Germinal center (tissue), 1 donor: ENCODE data around the gene DSCAML1.

Experiments
- DNase-seq: peaks from one replicate; pipeline ENCODE4 v3.0.0; 2012; ENCODE audit warnings: mixed read lengths, low spot score

Gene DSCAML1

GRCh38 chr11:117634756-117635603 is 162.0 kb downstream of the DSCAML1 start:
- DNase-seq = no peak

GRCh38 chr11:117633976-117634755 is 162.8 kb downstream of the DSCAML1 start:
- DNase-seq = no peak

- DNase-seq = no peak
Measured at GRCh38 chr11:117633186-117633754, 163.7 kb downstream of the DSCAML1 start.

- no peak for DNase-seq
Measured at GRCh38 chr11:117632306-117632705, 164.7 kb downstream of the DSCAML1 start.

DNA sequence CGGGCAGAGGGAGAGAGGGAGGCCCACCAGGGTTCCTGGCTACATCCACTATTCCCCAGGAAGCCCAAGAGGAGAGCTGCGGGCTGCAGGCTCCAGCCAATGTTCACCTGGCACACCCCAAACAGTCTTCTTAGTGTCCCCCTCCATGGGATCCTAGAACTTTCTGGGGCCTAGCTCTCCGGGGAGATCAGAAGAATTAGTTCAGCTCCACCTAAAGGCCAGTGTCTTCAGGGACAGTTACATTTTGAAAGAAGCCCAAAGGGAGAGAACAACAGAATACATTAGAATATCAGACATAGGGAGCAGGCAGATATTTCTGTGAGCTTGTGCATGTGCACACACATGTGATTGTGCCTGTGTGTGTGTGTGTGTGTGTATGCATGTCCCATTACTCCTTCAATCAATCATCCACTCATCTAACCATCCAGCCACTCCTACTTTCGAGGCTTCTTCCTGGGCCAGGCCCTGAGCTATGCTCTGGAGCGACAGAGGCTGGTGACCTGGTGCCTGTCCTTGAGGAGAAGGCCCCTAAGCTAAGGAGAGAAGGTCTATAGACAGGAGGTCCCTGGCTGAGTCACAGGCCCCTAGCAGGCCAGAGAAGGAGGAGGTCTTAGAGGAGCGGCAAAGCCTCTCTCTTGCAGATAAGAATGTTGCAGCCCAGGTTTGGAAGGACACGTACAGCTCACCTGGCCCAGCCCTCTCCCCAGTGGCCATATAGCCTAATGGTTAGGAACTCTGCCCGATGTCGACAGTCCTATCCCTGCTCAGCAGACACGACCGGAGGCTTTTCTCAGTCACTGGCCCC is 165.5 kb downstream of the DSCAML1 start:
- no peak for DNase-seq

GRCh38 chr11:117629891-117630538 is 167.0 kb downstream of the DSCAML1 start:
- DNase-seq = no peak

GRCh38 chr11:117629146-117629545 is 167.9 kb downstream of the DSCAML1 start:
- DNase-seq = no peak

- no peak for DNase-seq
Measured at GRCh38 chr11:117627259-117627658, 169.8 kb downstream of the DSCAML1 start.

GRCh38 chr11:117626576-117626975 is 170.4 kb downstream of the DSCAML1 start:
- DNase-seq = no peak

GRCh38 chr11:117625237-117625636 is 171.8 kb downstream of the DSCAML1 start:
- DNase-seq = no peak

- DNase-seq = no peak
Measured at GRCh38 chr11:117623831-117624271, 173.2 kb downstream of the DSCAML1 start.

DNA sequence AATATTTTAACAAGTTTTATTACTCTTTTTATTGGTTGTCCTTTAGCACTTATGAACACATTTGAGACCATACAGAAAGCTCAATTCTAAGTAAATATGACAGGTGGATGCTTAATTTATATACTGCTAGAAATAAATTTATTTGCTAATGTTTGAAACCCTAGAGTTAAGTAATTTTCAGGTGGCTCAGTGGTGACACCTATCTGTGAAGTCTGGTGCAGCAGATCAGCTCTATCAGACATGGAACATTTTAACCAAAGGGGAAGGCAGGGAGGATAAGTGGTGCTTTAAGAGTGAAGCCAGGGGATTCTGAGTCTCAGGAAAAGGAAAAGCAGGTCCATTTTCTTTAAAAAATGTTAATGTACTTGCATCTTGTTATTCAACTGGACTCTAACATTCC is 175.8 kb downstream of the DSCAML1 start:
- peak; percentile 31 for DNase-seq

DNA sequence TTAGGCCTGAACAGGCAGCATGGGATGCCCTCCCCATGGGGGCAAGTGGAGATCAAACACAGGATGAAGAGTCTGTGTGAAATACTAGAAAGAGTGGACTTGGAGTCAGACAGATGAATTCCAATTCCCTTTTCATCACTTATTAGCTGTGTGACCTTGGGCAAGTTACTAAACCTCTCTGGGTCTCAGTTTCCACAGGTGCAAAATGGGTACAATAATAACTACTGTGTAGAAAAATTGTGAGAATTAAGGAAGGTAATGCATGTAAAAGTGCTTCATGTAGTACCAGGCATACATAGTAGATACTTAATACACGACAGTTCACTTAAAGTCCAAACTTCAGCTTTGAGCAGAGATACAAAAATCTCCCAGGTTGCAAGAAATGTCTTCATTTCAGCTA is 176.4 kb downstream of the DSCAML1 start:
- no peak for DNase-seq

- no peak for DNase-seq
Measured at GRCh38 chr11:117620086-117620485, 176.9 kb downstream of the DSCAML1 start.

DNA sequence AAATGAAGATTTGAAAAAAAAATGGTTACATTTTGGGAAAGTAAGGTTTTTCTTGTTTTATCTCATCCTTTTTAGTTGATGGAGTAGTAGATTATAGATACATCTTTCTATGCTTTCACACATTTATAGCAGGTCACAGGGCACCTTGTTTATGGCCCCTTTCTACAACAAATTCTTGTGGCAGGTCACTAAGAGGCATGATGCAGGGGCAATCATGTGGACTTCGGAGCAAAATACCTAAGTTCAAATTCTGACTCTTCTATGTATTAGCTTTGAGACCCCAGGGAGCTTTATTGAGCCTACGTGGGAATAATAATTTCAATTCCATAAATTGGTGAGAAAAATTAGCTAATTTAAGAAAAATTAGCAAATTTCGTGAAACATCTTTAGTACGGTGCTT is 177.4 kb downstream of the DSCAML1 start:
- DNase-seq = no peak

DNA sequence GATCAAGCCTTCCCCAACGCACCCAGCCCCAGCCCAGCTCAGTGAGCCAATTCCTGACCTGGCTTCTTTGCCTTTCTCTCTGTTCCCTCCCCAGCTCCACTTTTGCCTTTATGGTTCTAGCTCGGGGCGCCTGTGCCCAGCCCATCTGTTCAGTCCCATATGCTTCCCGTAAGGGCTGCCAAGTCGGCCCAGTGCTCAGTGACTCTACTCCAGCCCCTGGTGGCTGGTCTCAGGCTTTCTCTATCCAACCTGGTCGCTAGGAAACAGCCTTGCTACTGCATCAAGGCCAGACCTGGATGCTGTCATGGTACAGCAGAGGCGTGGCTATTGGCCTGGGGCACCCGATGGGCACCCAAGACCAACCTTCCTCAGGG is 178.0 kb downstream of the DSCAML1 start:
- no peak for DNase-seq

- no peak for DNase-seq
Measured at GRCh38 chr11:117618302-117618981, 178.6 kb downstream of the DSCAML1 start.

- no peak for DNase-seq
Measured at GRCh38 chr11:117616979-117617378, 180.0 kb downstream of the DSCAML1 start.

DNA sequence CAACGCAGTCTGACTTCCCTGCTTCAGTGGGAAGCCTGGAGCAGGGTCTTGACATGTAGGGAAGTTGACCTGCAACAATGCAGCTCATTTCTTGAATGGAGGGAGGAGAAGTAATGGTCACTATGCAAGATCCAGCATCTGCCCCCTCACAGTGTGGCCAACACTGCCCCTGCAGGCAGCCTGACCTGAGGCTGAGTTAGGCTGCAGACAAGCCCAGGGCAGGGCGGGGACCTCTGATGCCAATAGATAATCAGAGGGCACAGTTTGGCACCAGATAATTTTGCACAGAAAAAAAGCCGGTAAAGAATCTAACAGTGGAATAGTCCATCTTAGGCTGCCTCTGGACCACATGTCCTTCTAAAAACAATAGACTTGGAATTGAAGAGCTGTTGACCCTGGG is 182.3 kb downstream of the DSCAML1 start:
- DNase-seq = no peak

DNA sequence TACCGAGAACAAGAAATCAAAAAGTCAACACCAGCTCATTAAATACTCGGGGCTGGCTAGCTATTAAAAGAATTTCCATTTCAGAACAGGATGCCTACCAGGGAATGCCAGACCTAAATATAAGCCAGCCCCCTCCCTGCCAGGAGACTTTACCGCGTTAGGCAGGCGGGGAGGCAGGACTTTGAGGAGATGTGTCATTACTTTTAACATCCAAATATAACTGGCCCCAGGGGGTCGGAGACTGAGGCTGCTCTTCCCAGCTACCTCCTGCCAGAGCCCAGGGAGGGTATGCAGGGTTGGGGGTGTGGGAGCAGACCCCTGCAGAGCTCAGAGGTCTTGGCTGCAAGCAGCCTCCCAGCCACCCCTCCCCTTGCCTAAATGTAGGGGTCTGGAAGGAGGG is 183.5 kb downstream of the DSCAML1 start:
- no peak for DNase-seq

- no peak for DNase-seq
Measured at GRCh38 chr11:117612177-117612576, 184.8 kb downstream of the DSCAML1 start.
